Measurements from ENCODE around the gene PCSK2. TPM values are rescaled to one million over a fixed set of nuclear protein-coding genes. Genes with fewer than 3 reads are reported as not detected.

Gene PCSK2
- total RNA-seq, 2 experiments from 2014 or later, result not detected

DNA sequence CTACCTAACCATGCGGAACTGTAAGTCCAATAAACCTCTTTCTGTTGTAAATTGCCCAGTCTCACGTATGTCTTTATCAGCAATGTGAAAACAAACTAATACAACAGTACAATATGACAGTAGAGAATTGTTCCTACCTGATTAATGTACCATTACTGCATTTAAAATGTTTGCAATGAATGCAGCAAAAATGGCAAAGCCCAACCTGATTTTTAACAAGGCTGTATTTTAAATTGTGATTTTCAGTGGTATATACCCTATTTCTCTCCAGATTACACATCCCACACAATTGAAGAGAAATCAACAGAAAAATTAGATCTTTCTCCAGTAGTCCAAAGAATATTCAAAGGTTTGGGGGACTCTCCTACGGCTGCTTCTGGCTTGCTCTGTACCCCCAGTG, 3.3 kb upstream of the PCSK2 start:
- Mint-ChIP-seq H3K4me3 (no peak overlapping the region), H3K9me3 (no peaks in the 10 kb centered on the region), H3K36me3 (ENCODE audit: low read depth) (peaks cover 2% of the 10 kb centered on the region), H3K4me1 (peaks cover 2% of the 10 kb centered on the region), H3K27me3 (peaks cover 39% of the 10 kb centered on the region), H3K27ac (no peak overlapping the region)
- DNase-seq, result no peak
- POLR2A ChIA-PET, result no interaction called here
- CTCF ChIA-PET, result no interaction called here

DNA sequence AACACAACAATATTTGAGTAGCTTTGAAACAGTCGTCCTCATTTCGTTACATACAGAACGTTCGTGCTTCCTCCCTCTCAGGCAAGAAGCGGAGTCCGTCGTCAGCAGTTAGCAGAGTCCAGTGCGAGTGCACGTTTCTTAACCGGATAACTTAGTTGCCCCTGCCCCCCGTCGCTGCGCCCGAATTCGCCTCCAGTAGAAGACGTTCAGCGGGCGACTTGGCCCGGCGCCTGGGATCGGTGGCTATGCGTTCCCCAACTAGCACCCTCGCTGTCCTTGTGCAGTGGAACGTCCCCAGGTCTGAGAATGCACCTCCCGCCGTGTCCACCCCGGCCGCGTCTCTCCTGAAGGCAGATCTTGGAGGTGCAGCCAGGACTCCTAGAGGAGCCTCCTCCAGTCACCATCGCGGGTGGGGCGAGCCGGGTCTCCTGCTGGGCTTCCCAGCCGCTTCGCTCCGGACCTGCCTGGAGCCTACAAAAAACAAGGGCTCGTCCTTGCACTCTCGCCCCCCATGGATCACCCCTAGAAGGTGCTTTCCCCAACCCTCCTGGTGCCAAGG, 910 bp upstream of the PCSK2 start:
- peaks cover 2% of the 10 kb centered on the region for H3K36me3 Mint-ChIP-seq (ENCODE audit: low read depth)
- H3K4me1 Mint-ChIP-seq, result peaks cover 2% of the 10 kb centered on the region

DNA sequence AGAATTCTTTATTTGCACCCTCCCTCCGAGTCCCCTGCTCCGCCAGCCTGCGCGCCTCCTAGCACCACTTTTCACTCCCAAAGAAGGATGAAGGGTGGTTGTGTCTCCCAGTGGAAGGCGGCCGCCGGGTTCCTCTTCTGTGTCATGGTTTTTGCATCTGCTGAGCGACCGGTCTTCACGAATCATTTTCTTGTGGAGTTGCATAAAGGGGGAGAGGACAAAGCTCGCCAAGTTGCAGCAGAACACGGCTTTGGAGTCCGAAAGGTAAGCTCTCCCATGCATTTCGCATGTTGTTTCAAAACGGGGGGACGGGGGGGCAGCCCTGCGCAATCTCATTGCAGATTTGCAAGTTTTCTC, 357 bp downstream of the PCSK2 start:
- CTCF ChIA-PET, result no interaction called here
- Mint-ChIP-seq H3K36me3 (ENCODE audit: low read depth) (peaks cover 2% of the 10 kb centered on the region), H3K4me1 (peaks cover 2% of the 10 kb centered on the region), H3K27ac (no peak overlapping the region), H3K9me3 (no peaks in the 10 kb centered on the region), H3K4me3 (no peak overlapping the region), H3K27me3 (peaks cover 48% of the 10 kb centered on the region)
- DNase-seq, result no peak
- POLR2A ChIA-PET, result no interaction called here

More for the DNA sequence above, 910 bp upstream of the PCSK2 start:
- Mint-ChIP-seq H3K4me3 (no peak overlapping the region), H3K27me3 (peaks cover 48% of the 10 kb centered on the region), H3K9me3 (no peaks in the 10 kb centered on the region), H3K27ac (no peak overlapping the region)
- POLR2A ChIA-PET, result no interaction called here
- CTCF ChIA-PET, result no interaction called here
- no peak for DNase-seq

DNA sequence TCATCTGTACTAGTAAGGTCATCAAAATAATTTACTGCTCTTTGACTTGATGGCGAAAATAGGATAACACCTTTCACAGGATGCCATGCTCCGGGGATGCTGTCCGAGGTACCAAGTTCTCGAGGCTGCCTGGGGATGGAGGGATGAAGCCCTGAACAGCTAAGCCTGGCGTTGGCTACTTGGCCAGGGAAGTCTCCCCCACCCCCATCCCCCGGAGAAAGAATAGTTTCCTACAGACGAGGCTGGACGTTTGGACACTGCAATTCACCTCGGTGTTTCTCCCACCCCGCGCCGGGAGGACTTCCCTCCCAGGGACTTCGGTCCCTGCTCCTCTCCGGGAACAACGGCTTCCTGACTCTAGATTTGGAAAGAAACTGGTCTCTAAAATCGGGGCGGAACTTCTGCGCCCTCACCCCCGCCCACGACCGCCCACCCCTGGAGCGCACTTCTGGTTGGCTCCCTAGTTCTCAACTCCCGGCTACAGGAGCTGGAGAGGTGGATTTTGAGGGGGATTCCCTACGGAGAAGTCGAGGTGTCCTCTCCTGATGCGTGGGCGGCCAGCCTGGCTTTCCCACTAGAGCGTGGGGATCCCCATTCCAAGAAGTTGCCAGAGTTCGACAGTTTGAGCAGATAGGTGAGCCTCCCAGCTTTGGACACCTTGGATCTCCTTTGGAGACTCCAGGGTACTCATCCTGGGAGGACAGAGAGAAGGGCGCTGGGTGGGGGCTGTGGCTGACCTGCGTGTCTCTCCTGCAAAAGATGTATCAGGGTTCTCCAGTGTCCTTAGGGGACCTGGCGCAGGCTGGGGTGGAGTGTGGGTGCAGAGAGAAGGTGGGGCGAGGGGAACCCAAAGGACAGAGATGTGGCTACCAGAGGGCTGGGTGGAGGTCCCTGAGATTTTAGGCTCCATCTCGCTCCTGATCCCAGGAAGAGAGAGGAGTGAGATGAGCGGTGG, 1.1 kb downstream of the PCSK2 start:
- Mint-ChIP-seq H3K27me3 (peaks cover 48% of the 10 kb centered on the region), H3K4me3 (no peak overlapping the region), H3K9me3 (no peaks in the 10 kb centered on the region), H3K27ac (no peak overlapping the region), H3K36me3 (ENCODE audit: low read depth) (peaks cover 2% of the 10 kb centered on the region), H3K4me1 (peaks cover 2% of the 10 kb centered on the region)
- ChIA-PET POLR2A (no interaction called here), CTCF (no interaction called here)
- DNase-seq, result no peak

DNA sequence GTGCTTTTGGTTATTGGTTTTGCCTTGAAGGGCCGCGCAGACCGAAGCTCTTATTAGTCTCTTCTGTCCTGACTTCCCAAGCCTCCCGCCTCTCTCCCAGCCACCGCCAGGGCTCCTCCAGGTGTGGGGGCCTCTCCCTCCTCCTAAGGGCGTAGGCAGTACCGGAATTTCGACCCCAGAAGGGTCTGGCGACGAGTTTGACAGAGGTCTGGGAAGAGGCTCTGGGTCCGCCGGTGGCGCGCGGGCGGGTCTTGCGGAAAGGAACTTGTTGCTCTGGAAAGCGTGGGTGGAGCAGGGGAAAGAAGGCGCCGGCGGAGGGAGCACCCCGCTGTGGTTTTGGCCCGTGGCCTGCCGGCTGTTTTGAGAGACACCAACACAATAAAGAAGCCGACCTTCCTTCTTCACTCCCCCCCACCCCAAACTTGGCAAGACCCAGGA, 1.8 kb downstream of the PCSK2 start:
- peaks cover 2% of the 10 kb centered on the region for H3K4me1 Mint-ChIP-seq
- no peaks in the 10 kb centered on the region for H3K9me3 Mint-ChIP-seq
- H3K36me3 Mint-ChIP-seq (ENCODE audit: low read depth), result peaks cover 2% of the 10 kb centered on the region
- DNase-seq, result no peak
- no peak overlapping the region for H3K27ac Mint-ChIP-seq
- no peak overlapping the region for H3K4me3 Mint-ChIP-seq
- POLR2A ChIA-PET, result no interaction called here
- H3K27me3 Mint-ChIP-seq, result peaks cover 48% of the 10 kb centered on the region
- CTCF ChIA-PET, result no interaction called here

DNA sequence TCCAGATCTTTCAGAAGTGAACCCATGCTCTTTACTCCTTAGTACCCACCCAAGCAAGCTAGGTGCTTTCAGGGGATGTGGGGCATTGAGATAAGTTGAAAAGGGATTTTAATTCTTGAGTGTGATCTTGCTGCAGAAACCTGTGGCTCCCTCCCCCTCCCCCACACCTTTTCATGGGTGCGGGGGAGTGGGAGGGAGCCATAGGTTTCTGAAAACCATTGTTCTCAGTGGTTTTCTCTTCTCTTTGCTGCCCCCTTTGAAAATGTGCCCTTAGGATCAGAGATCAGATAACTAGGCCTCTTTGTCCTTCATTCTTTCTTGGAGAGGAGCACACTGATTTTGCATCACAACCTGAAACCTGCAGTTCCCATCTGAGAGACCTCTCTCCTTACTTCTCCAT, 2.4 kb downstream of the PCSK2 start:
- ChIA-PET POLR2A (no interaction called here), CTCF (no interaction called here)
- Mint-ChIP-seq H3K4me1 (peaks cover 2% of the 10 kb centered on the region), H3K36me3 (ENCODE audit: low read depth) (peaks cover 2% of the 10 kb centered on the region), H3K9me3 (no peaks in the 10 kb centered on the region), H3K27me3 (peaks cover 48% of the 10 kb centered on the region), H3K4me3 (no peak overlapping the region), H3K27ac (no peak overlapping the region)
- DNase-seq, result no peak

- H3K27me3 Mint-ChIP-seq, result peaks cover 9% of the 10 kb centered on the region
- POLR2A ChIA-PET, result no interaction called here
- H3K4me1 Mint-ChIP-seq, result no peaks in the 10 kb centered on the region
These were observed 6.8 kb downstream of the PCSK2 start for GRCh38 chr20:17233626-17234025.

DNA sequence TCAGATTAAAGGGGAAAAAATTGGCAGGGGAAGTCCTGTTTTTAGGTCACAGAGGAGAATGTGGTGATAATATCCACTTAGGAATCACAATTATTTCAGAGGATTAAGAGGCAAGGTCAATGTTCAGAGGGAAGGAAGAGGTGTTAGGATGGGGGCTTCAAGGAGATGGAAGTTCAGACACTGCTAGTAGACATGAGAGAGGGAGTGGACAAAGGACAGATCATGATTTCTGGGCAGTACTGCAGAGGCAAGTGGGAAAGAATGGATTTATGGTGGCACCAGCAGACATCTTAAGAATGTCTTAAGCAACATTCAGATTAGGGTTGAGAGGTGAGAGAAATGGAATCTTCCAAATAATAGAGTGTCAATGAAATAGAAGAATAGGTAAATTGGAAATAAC, 9.9 kb downstream of the PCSK2 start:
- H3K36me3 Mint-ChIP-seq (ENCODE audit: low read depth), result no peaks in the 10 kb centered on the region
- peaks cover 2% of the 10 kb centered on the region for H3K9me3 Mint-ChIP-seq
- no peak overlapping the region for H3K4me3 Mint-ChIP-seq
- POLR2A ChIA-PET, result no interaction called here
- CTCF ChIA-PET, result no interaction called here
- no peaks in the 10 kb centered on the region for H3K4me1 Mint-ChIP-seq
- no peak for DNase-seq
- no peak overlapping the region for H3K27ac Mint-ChIP-seq
- H3K27me3 Mint-ChIP-seq, result no peaks in the 10 kb centered on the region

More at GRCh38 chr20:17233626-17234025, 6.8 kb downstream of the PCSK2 start:
- no peak for DNase-seq
- H3K9me3 Mint-ChIP-seq, result no peaks in the 10 kb centered on the region
- CTCF ChIA-PET, result no interaction called here
- H3K27ac Mint-ChIP-seq, result no peak overlapping the region
- H3K36me3 Mint-ChIP-seq (ENCODE audit: low read depth), result no peaks in the 10 kb centered on the region
- no peak overlapping the region for H3K4me3 Mint-ChIP-seq

- ChIA-PET POLR2A (no interaction called here), CTCF (no interaction called here)
- H3K9me3 Mint-ChIP-seq, result no peaks in the 10 kb centered on the region
- no peaks in the 10 kb centered on the region for H3K36me3 Mint-ChIP-seq (ENCODE audit: low read depth)
- no peak overlapping the region for H3K4me3 Mint-ChIP-seq
- no peak overlapping the region for H3K27ac Mint-ChIP-seq
- no peaks in the 10 kb centered on the region for H3K27me3 Mint-ChIP-seq
- H3K4me1 Mint-ChIP-seq, result no peaks in the 10 kb centered on the region
- no peak for DNase-seq
These were observed 21.4 kb downstream of the PCSK2 start for GRCh38 chr20:17248224-17248623.

GRCh38 chr20:17262786-17263185, 35.9 kb downstream of the PCSK2 start:
- Mint-ChIP-seq H3K36me3 (ENCODE audit: low read depth) (no peaks in the 10 kb centered on the region), H3K4me3 (no peak overlapping the region), H3K4me1 (no peaks in the 10 kb centered on the region), H3K9me3 (no peaks in the 10 kb centered on the region), H3K27ac (no peak overlapping the region), H3K27me3 (peaks cover 6% of the 10 kb centered on the region)
- ChIA-PET CTCF (no interaction called here), POLR2A (no interaction called here)
- DNase-seq, result no peak

GRCh38 chr20:17273717-17274116, 46.9 kb downstream of the PCSK2 start:
- H3K9me3 Mint-ChIP-seq, result no peaks in the 10 kb centered on the region
- DNase-seq, result no peak
- H3K4me1 Mint-ChIP-seq, result no peaks in the 10 kb centered on the region
- H3K27me3 Mint-ChIP-seq, result no peaks in the 10 kb centered on the region
- H3K27ac Mint-ChIP-seq, result no peak overlapping the region
- POLR2A ChIA-PET, result no interaction called here
- H3K4me3 Mint-ChIP-seq, result no peak overlapping the region
- no peaks in the 10 kb centered on the region for H3K36me3 Mint-ChIP-seq (ENCODE audit: low read depth)
- CTCF ChIA-PET, result interaction anchor here (1.2 kb wide), 1 partner anchor 14 kb away, joined by 3 read pairs; no protein-coding TSS in a partner anchor

- Mint-ChIP-seq H3K27me3 (no peaks in the 10 kb centered on the region), H3K9me3 (no peaks in the 10 kb centered on the region), H3K4me3 (no peak overlapping the region), H3K4me1 (no peaks in the 10 kb centered on the region), H3K27ac (no peak overlapping the region), H3K36me3 (ENCODE audit: low read depth) (no peaks in the 10 kb centered on the region)
- ChIA-PET POLR2A (no interaction called here), CTCF (no interaction called here)
- DNase-seq, result no peak
These were observed 49.3 kb downstream of the PCSK2 start for GRCh38 chr20:17276101-17276500.

DNA sequence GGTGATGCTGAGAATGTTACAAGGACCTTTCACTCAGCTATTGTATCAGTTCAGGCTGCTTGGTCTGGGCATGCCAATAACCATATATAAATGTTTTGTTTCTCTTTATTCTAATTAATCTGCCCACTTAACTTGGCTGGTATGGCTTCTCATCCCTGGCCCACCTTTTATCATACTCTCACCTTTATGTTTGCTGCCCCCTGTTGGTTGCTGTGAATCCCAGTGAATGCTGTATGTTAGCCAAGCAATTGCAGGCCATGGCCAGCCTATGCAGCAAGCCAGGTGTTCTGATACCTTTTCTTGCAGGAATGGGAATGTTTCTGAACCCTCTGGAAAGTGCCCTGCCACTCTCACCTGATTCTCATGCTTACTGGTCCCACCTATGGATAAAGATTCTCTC, 54.6 kb downstream of the PCSK2 start:
- Mint-ChIP-seq H3K36me3 (ENCODE audit: low read depth) (no peaks in the 10 kb centered on the region), H3K27me3 (no peaks in the 10 kb centered on the region), H3K4me3 (no peak overlapping the region), H3K4me1 (no peaks in the 10 kb centered on the region), H3K9me3 (no peaks in the 10 kb centered on the region), H3K27ac (no peak overlapping the region)
- DNase-seq, result peak; percentile 18
- POLR2A ChIA-PET, result no interaction called here
- CTCF ChIA-PET, result no interaction called here

DNA sequence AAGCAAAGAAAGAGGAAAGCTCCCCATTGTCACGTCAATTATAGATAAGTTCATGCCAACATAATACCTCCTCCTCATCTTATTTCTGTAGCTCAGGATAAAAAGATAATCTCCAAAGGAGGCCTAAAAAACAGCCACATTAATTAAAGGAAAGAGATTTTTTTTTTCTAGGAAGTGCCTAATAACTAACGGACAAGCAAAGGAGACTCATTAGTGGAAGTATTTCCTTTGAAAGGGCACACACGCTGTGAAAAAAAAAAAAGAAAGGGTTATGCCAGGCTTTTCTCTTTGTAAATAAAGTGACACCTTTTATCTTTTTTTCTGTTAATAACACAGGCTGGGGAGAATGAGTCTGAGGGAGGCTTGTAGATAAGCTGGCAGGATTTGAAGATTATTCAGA, 55.7 kb downstream of the PCSK2 start:
- Mint-ChIP-seq H3K27ac (no peak overlapping the region), H3K36me3 (ENCODE audit: low read depth) (no peaks in the 10 kb centered on the region), H3K9me3 (no peaks in the 10 kb centered on the region), H3K4me1 (no peaks in the 10 kb centered on the region), H3K27me3 (no peaks in the 10 kb centered on the region), H3K4me3 (no peak overlapping the region)
- ChIA-PET CTCF (interaction anchor here (0.7 kb wide), 1 partner anchor 31 kb away, joined by 3 read pairs; no protein-coding TSS in a partner anchor), POLR2A (no interaction called here)
- DNase-seq, result no peak

Data from activated CD4-positive, alpha-beta T cell treated with anti-CD3 and anti-CD28 coated beads, Interleukin-2, amount 10 ng/mL, durations not matched to agents 7 days and 5 days (primary cell).